SU-DHL-6 (cell line): ENCODE results near the gene CCDC137.
"Not testable (repeated sequence)": the region's sequence is repeated elsewhere in the genome, so short reads cannot be mapped to it uniquely, and the experiment has no call there.

Experiments used
- EZH2phosphoT487 ChIP-seq: fragments of 200-600 bp; sonication (generic), shearing (Covaris generic); conservative IDR thresholded peaks from 2 replicates; pipeline ENCODE4 v1.6.1; 2018; ENCODE audit warnings: mild to moderate bottlenecking, antibody characterized with exemption, low read length, moderate library complexity, mixed read lengths
- TF ChIP-seq, protein P1 (sequence below): fragments of 200-600 bp; sonication (generic); IDR thresholded peaks from one replicate; pipeline ENCODE4 v1.5.1; 2017; ENCODE audit warnings: antibody characterized with exemption, mild to moderate bottlenecking, low read length, moderate library complexity; ENCODE audit not compliant: insufficient read depth, poor library complexity, severe bottlenecking

- TF ChIP-seq, protein P1, sequence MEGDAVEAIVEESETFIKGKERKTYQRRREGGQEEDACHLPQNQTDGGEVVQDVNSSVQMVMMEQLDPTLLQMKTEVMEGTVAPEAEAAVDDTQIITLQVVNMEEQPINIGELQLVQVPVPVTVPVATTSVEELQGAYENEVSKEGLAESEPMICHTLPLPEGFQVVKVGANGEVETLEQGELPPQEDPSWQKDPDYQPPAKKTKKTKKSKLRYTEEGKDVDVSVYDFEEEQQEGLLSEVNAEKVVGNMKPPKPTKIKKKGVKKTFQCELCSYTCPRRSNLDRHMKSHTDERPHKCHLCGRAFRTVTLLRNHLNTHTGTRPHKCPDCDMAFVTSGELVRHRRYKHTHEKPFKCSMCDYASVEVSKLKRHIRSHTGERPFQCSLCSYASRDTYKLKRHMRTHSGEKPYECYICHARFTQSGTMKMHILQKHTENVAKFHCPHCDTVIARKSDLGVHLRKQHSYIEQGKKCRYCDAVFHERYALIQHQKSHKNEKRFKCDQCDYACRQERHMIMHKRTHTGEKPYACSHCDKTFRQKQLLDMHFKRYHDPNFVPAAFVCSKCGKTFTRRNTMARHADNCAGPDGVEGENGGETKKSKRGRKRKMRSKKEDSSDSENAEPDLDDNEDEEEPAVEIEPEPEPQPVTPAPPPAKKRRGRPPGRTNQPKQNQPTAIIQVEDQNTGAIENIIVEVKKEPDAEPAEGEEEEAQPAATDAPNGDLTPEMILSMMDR = not testable (repeated sequence)
- TF ChIP-seq EZH2phosphoT487 = not testable (repeated sequence)
Measured at GRCh38 chr17:81618307-81618706, 48.2 kb upstream of the CCDC137 start.
